Tibial artery (tissue), 4 donors: ENCODE data around the gene SH3BP2.

Source experiments
- DNase-seq, 2 donors: peaks; one replicate each; pipeline ENCODE4 v3.0.0-alpha.2; 2019
- H3K27ac ChIP-seq, 2 donors: fragments of 200-600 bp; sonication (generic) in 1 of 2; 1 replicate in 1 of 2; 2 replicates in 1 of 2; pipeline ENCODE4 v1.5.1; 2018 to 2019; ENCODE audit warnings: mild to moderate bottlenecking in 1 of 2
- H3K27me3 ChIP-seq, 2 donors: fragments of 200-600 bp; sonication (generic) in 1 of 2; one replicate each; pipeline versions ENCODE4 v1.5.1 to v1.6.0; 2016 to 2019
- H3K36me3 ChIP-seq, 3 donors: fragments of 200-600 bp; sonication (generic) in 2 of 3; one replicate each; pipeline ENCODE4 v1.5.1; 2016 to 2019; ENCODE audit warnings: mild to moderate bottlenecking in 2 of 3
- H3K4me1 ChIP-seq, 4 donors: fragments of 200-600 bp; sonication (generic) in 2 of 4; 1 replicate in 3 of 4; 2 replicates in 1 of 4; pipeline ENCODE4 v1.5.1; 2016 to 2019
- H3K4me3 ChIP-seq, 2 donors: fragments of 200-600 bp; sonication (generic) in 1 of 2; 1 replicate in 1 of 2; 2 replicates in 1 of 2; pipeline ENCODE4 v1.5.1; 2018 to 2019; ENCODE audit warnings: mild to moderate bottlenecking in 2 of 2
- H3K9me3 ChIP-seq, 3 donors: fragments of 200-600 bp; sonication (generic) in 1 of 3; one replicate each; pipeline ENCODE4 v1.5.1; 2016 to 2019
- CTCF ChIP-seq, 2 experiments: fragments of 200-600 bp in 1 of 2; fragments of 450-650 bp in 1 of 2; IDR thresholded peaks; one replicate each; pipeline ENCODE4 v1.5.1; 2017 to 2019; ENCODE audit warnings: antibody characterized with exemption in 2 of 2, mild to moderate bottlenecking in 1 of 2, moderate library complexity in 1 of 2
- intact Hi-C: fragments of 100-400 bp; cut with DNase I; formaldehyde crosslinking; loops from one replicate; pipeline ENCODE4 v1.15.0; 2023; ENCODE audit warnings: low total_unique reads

Gene SH3BP2

DNA sequence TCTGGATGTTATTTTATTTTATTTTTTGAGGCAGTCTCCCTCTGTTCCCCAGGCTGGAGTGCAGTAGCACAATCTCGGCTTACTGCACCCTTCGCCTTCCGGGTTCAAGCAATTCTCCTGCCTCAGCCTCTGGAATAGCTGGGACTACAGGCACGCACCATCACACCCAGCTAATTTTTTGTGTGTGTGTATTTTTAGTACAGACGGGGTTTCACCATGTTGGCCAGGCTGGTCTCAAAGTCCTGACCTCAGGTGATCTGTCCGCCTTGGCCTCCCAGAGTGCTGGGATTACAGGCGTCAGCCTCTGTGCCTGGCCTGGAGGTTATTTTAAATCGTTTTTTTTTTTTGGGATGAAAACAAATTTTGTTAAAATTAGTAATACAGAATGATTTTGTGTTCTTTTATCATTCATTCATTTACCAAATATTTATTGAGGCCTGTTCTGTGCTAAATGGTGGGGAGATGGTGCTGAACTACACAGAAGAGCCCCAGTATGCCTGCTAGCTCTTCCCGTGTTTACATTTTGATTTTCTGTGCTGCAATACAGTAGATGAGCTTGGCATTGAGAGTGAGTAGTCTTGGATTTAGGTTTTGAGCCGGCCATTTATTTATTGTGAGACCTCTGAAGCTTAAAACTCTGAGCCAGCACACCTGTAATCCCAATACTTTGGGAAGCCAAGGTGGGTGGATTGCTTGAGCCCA, 73.4 kb downstream of the SH3BP2 start:
- no peak overlapping the region for H3K27ac ChIP-seq
- intact Hi-C loops = loop anchor here (10.0 kb wide), 1 partner anchor 102 kb away; no protein-coding TSS in a partner anchor
- no peaks in the 10 kb centered on the region for H3K36me3 ChIP-seq
- TF ChIP-seq CTCF (IDR thresholded peaks at IDR 0.05) = no peak
- peaks cover 0 to 92% (median 65%) of the 10 kb centered on the region in 4 donors for H3K4me1 ChIP-seq
- H3K4me3 ChIP-seq = no peak overlapping the region
- no peaks in the 10 kb centered on the region for H3K9me3 ChIP-seq
- H3K27me3 ChIP-seq = no peaks in the 10 kb centered on the region
- no peak for DNase-seq

GRCh38 chr4:2866891-2867290, 74.0 kb downstream of the SH3BP2 start:
- no peak for TF ChIP-seq CTCF (IDR thresholded peaks at IDR 0.05)
- Histone ChIP-seq H3K36me3 (no peaks in the 10 kb centered on the region), H3K4me1 (peaks cover 0 to 89% (median 61%) of the 10 kb centered on the region in 4 donors), H3K9me3 (no peaks in the 10 kb centered on the region), H3K27me3 (no peaks in the 10 kb centered on the region), H3K27ac (no peak overlapping the region), H3K4me3 (no peak overlapping the region)
- intact Hi-C loops = loop anchor here (10.0 kb wide), 1 partner anchor 102 kb away; no protein-coding TSS in a partner anchor
- no peak for DNase-seq

GRCh38 chr4:2867758-2868491, 75.0 kb downstream of the SH3BP2 start:
- peak in 1 of 2 donors; percentile 37 for DNase-seq
- Histone ChIP-seq H3K36me3 (no peaks in the 10 kb centered on the region), H3K27me3 (no peaks in the 10 kb centered on the region), H3K4me3 (peak overlapping the region; percentile 10 to 34), H3K9me3 (no peaks in the 10 kb centered on the region), H3K4me1 (peaks cover 0 to 89% (median 52%) of the 10 kb centered on the region in 4 donors), H3K27ac (peak overlapping the region; percentile 13 to 24)
- TF ChIP-seq CTCF (IDR thresholded peaks at IDR 0.05) = no peak
- intact Hi-C loops = loop anchor here (10.0 kb wide), 1 partner anchor 103 kb away; no protein-coding TSS in a partner anchor

DNA sequence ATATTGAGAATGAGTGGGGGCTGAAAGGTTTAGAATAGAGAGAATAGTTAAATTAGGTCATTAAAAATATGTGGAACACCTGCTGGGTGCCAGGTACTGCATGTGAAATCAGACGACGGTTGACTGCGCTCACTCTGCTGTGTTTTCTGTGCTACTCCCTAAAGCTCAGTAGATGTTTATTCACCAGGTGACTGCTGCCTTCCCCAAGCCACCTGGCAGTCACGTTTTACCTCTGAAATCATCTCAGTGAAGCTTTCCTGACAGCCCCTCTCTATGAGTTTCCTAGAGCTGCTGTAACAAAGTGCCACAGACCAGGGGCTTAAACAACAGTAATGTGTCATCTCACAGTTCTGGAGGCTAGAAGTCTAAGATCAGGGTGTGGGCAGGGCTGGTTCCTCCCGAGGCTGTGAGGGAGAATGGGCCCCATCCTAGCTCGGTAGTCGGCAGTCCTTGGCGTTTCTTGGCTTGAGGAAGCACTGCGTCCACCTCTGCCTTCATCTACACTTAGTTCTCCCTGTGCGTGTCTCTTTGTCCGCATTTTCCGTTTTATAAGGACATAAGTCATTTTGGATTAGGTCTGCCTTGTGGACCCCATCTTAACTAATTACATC, 76.1 kb downstream of the SH3BP2 start:
- H3K27ac ChIP-seq = peak overlapping the region; percentile 13 to 24
- intact Hi-C loops = loop anchor here (10.0 kb wide), 1 partner anchor 104 kb away; no protein-coding TSS in a partner anchor
- TF ChIP-seq CTCF (IDR thresholded peaks at IDR 0.05) = no peak
- no peak for DNase-seq
- peak overlapping the region in 1 of 2 donors; percentile 34 for H3K4me3 ChIP-seq
- H3K9me3 ChIP-seq = no peaks in the 10 kb centered on the region
- H3K4me1 ChIP-seq = peaks cover 0 to 87% (median 50%) of the 10 kb centered on the region in 4 donors
- no peaks in the 10 kb centered on the region for H3K27me3 ChIP-seq
- no peaks in the 10 kb centered on the region for H3K36me3 ChIP-seq

- TF ChIP-seq CTCF (IDR thresholded peaks at IDR 0.05) = no peak
- intact Hi-C loops = loop anchor here (10.0 kb wide), 1 partner anchor 105 kb away; no protein-coding TSS in a partner anchor
- H3K9me3 ChIP-seq = no peaks in the 10 kb centered on the region
- peaks cover 0 to 87% (median 48%) of the 10 kb centered on the region in 4 donors for H3K4me1 ChIP-seq
- H3K4me3 ChIP-seq = no peak overlapping the region
- no peak overlapping the region for H3K27ac ChIP-seq
- no peak for DNase-seq
- H3K27me3 ChIP-seq = no peaks in the 10 kb centered on the region
- H3K36me3 ChIP-seq = no peaks in the 10 kb centered on the region
Observed at GRCh38 chr4:2869659-2870058, 76.8 kb downstream of the SH3BP2 start.
